ENCODE data around the gene KDM8. TPM values are rescaled to one million over a fixed set of nuclear protein-coding genes. Genes with fewer than 3 reads are reported as not detected.
A peak's percentile ranks its signal among the peaks of the same experiment; 100 is the strongest.

KDM8 gene
- total RNA-seq, 1 experiment from 2014 or later: 5.1 TPM

GRCh38 chr16:27241658-27242057, 38.3 kb downstream of the KDM8 start:
- Histone ChIP-seq H3K4me3 (no peak overlapping the region), H3K79me2 (ENCODE audit: low read depth) (peaks cover 25% of the 10 kb centered on the region), H3F3A (ENCODE audit: insufficient read depth, low read depth) (peaks cover 12% of the 10 kb centered on the region), H3K27me3 (ENCODE audit: insufficient read depth, low read depth) (no peaks in the 10 kb centered on the region), H3K4me1 (replicated peaks; ENCODE audit: insufficient read depth) (peaks cover 33% of the 10 kb centered on the region), H3K4me2 (no peak overlapping the region), H4K20me1 (ENCODE audit: insufficient read depth) (no peaks in the 10 kb centered on the region), H2AFZ (no peak overlapping the region), H3K9me2 (ENCODE audit: insufficient read depth) (no peaks in the 10 kb centered on the region), H3K36me3 (ENCODE audit: low read depth) (no peaks in the 10 kb centered on the region), H3K9me3 (ENCODE audit: insufficient read depth, low read depth) (no peaks in the 10 kb centered on the region), H3K27ac (no peak overlapping the region)
- no peak for DNase-seq
- no peak for TF ChIP-seq CTCF (conservative IDR thresholded peaks at IDR 0.05)
- TF ChIP-seq EZH2 (IDR thresholded peaks at IDR 0.05; ENCODE audit: low read depth): no peak
- no TSS peak for BruUV-seq (replicated peaks)
- CTCF ChIA-PET: no interaction called here
- intact Hi-C loops (cut with micrococcal nuclease; ENCODE audit: unreplicated experiment): no loop called here
- POLR2A ChIA-PET (ENCODE audit: unreplicated experiment): no interaction called here

- Histone ChIP-seq H3K4me1 (replicated peaks; ENCODE audit: insufficient read depth) (peaks cover 33% of the 10 kb centered on the region), H3K9me2 (ENCODE audit: insufficient read depth) (no peaks in the 10 kb centered on the region), H3K27me3 (ENCODE audit: insufficient read depth, low read depth) (no peaks in the 10 kb centered on the region), H4K20me1 (ENCODE audit: insufficient read depth) (no peaks in the 10 kb centered on the region), H3K4me3 (peak overlapping the region; percentile 19; the same call in 1 of the 2 replicates), H3F3A (ENCODE audit: insufficient read depth, low read depth) (peaks cover 12% of the 10 kb centered on the region), H3K4me2 (peak overlapping the region; percentile 63), H3K9me3 (ENCODE audit: insufficient read depth, low read depth) (no peaks in the 10 kb centered on the region), H3K27ac (peak overlapping the region; percentile 63), H3K36me3 (ENCODE audit: low read depth) (no peaks in the 10 kb centered on the region), H2AFZ (no peak overlapping the region), H3K79me2 (ENCODE audit: low read depth) (peaks cover 25% of the 10 kb centered on the region)
- ChIA-PET CTCF (no interaction called here), POLR2A (ENCODE audit: unreplicated experiment) (no interaction called here)
- intact Hi-C loops (cut with micrococcal nuclease; ENCODE audit: unreplicated experiment): no loop called here
- DNase-seq: no peak
- TF ChIP-seq EZH2 (IDR thresholded peaks at IDR 0.05; ENCODE audit: low read depth): no peak
- no peak for TF ChIP-seq CTCF (conservative IDR thresholded peaks at IDR 0.05)
- no TSS peak for BruUV-seq (replicated peaks)
Measured at GRCh38 chr16:27242398-27242797, 39.1 kb downstream of the KDM8 start.

- H3K36me3 ChIP-seq (ENCODE audit: low read depth): no peaks in the 10 kb centered on the region
- H3K4me2 ChIP-seq: peak overlapping the region; percentile 63
- H3K4me3 ChIP-seq: peak overlapping the region; percentile 19; the same call in 1 of the 2 replicates
- ChIA-PET POLR2A (ENCODE audit: unreplicated experiment) (no interaction called here), CTCF (interaction anchor here (1.8 kb wide), 1 partner anchor 9 kb away, joined by 5 read pairs; no protein-coding TSS in a partner anchor)
- H4K20me1 ChIP-seq (ENCODE audit: insufficient read depth): no peaks in the 10 kb centered on the region
- intact Hi-C loops (cut with micrococcal nuclease; ENCODE audit: unreplicated experiment): no loop called here
- H3K27me3 ChIP-seq (ENCODE audit: insufficient read depth, low read depth): no peaks in the 10 kb centered on the region
- H3K4me1 ChIP-seq (replicated peaks; ENCODE audit: insufficient read depth): peaks cover 33% of the 10 kb centered on the region
- TF ChIP-seq EZH2 (IDR thresholded peaks at IDR 0.05; ENCODE audit: low read depth) (no peak), CTCF (conservative IDR thresholded peaks at IDR 0.05) (0 out of 2 replicates have a peak, but pooled peaks have one; percentile 18)
- H3K27ac ChIP-seq: peak overlapping the region; percentile 63
- H3K79me2 ChIP-seq (ENCODE audit: low read depth): peaks cover 25% of the 10 kb centered on the region
- peaks cover 12% of the 10 kb centered on the region for H3F3A ChIP-seq (ENCODE audit: insufficient read depth, low read depth)
- H2AFZ ChIP-seq: no peak overlapping the region
- no peaks in the 10 kb centered on the region for H3K9me2 ChIP-seq (ENCODE audit: insufficient read depth)
- peak; percentile 29 to 86 for DNase-seq
- no TSS peak for BruUV-seq (replicated peaks)
- H3K9me3 ChIP-seq (ENCODE audit: insufficient read depth, low read depth): no peaks in the 10 kb centered on the region
Measured at GRCh38 chr16:27242868-27243590, 39.7 kb downstream of the KDM8 start.

Measured in PC-9 (cell line).